Gastrocnemius medialis (tissue), 4 donors: ENCODE data around the gene PLCH1.

Source experiments
- CTCF ChIP-seq, 5 experiments: fragments of 450-650 bp in 3 of 5; fragments of 200-600 bp in 2 of 5; sonication (generic) in 2 of 5; IDR thresholded peaks in 4 of 5; conservative IDR thresholded peaks in 1 of 5; 1 replicate in 4 of 5; 2 replicates in 1 of 5; pipeline ENCODE4 v1.5.1; 2016 to 2019; ENCODE audit warnings: antibody characterized with exemption in 5 of 5, mild to moderate bottlenecking in 3 of 5, moderate library complexity in 3 of 5
- POLR2A ChIP-seq, 2 donors: fragments of 450-650 bp; IDR thresholded peaks; one replicate each; pipeline ENCODE4 v1.6.1; 2017; ENCODE audit warnings: antibody characterized with exemption in 2 of 2, mild to moderate bottlenecking in 2 of 2, moderate library complexity in 2 of 2

- TF ChIP-seq CTCF (IDR thresholded peaks at IDR 0.05 in 4 of 5, conservative IDR thresholded peaks at IDR 0.05 in 1 of 5) (no peak), POLR2A (IDR thresholded peaks at IDR 0.05) (no peak)
Observed at GRCh38 chr3:155738580-155739076, 6.2 kb downstream of the PLCH1 start.
